GM12878 (cell line): Measurements from ENCODE around the gene ITIH5. TPM values are rescaled to one million over a fixed set of nuclear protein-coding genes. Genes with fewer than 3 reads are reported as not detected.

Experiments
- ATAC-seq: fragments of 200-7000 bp; cut with Tn5 transposase; 3 replicates; pipeline ENCODE4 v1.9.1; 2020; ENCODE audit warnings: mild to moderate bottlenecking, moderate library complexity
- BruUV-seq: library from RNA; stranded (reverse); fragments of 400-500 nt; replicated peaks from 2 replicates; lab custom pipeline; 2021; lab: Mats Ljungman, UMichigan
- CTCF ChIA-PET: fragments of 300-600 bp; sonication (Branson Sonifier 250); formaldehyde crosslinking; extraction: SDS; loops from one replicate; lab custom pipeline; 2021; ENCODE audit warnings: inconsistent platforms; lab: Yijun Ruan, JAX
- POLR2A ChIA-PET: fragments of 350-600 bp; formaldehyde crosslinking; extraction: SDS; loops from one replicate; lab custom pipeline; 2021; ENCODE audit warnings: inconsistent platforms; lab: Charles Lee
- RAD21 ChIA-PET: fragments of 300-600 bp; sonication (Branson Sonifier 250); formaldehyde crosslinking; loops from one replicate; lab custom pipeline; 2023; ENCODE audit warnings: antibody characterized with exemption; ENCODE audit not compliant: unreplicated experiment; lab: Charles Lee
- SMC1A ChIA-PET: fragments of 300-600 bp; sonication (Branson Sonifier 250); formaldehyde crosslinking; loops from one replicate; lab custom pipeline; 2023; ENCODE audit not compliant: unreplicated experiment, uncharacterized antibody; lab: Charles Lee
- DNase-seq: peaks from one replicate; pipeline ENCODE4 v3.0.0-alpha.2; 2011; ENCODE audit warnings: low read depth, low spot score
- FAIRE-seq: peaks from 3 replicates; lab custom pipeline; 2011; peaks lifted over from hg19 to GRCh38; lab: Jason Lieb, UNC
- H2AFZ ChIP-seq: 2 replicates; pipeline ENCODE4 v1.6.0; 2011; ENCODE audit warnings: low read depth, low read length, control low read depth; ENCODE audit not compliant: control insufficient read depth
- H3K27ac ChIP-seq: 2 replicates; pipeline ENCODE4 v1.5.1; 2011; ENCODE audit warnings: control low read depth; ENCODE audit not compliant: control insufficient read depth, insufficient read depth
- H3K27me3 ChIP-seq, 2 experiments: replicated peaks in 1 of 2; 2 replicates each; pipeline versions ENCODE4 v1.6.0 to v1.6.1; 2011; ENCODE audit warnings: low read length in 1 of 2; ENCODE audit not compliant: control insufficient read depth in 2 of 2, insufficient read depth in 2 of 2
- H3K36me3 ChIP-seq, 2 experiments: 2 replicates each; pipeline ENCODE4 v1.5.1; 2011; ENCODE audit warnings: low read length in 1 of 2; ENCODE audit not compliant: control insufficient read depth in 2 of 2, insufficient read depth in 2 of 2
- H3K4me1 ChIP-seq: 2 replicates; pipeline ENCODE4 v1.6.1; 2011; ENCODE audit warnings: mild to moderate bottlenecking, low read length, moderate library complexity, mixed read lengths; ENCODE audit not compliant: control insufficient read depth, insufficient read depth
- H3K4me2 ChIP-seq: 2 replicates; pipeline ENCODE4 v1.6.0; 2011; ENCODE audit warnings: control low read depth; ENCODE audit not compliant: control insufficient read depth, insufficient read depth
- H3K4me3 ChIP-seq: fragments of 200-600 bp; sonication (generic); 2 replicates; pipeline ENCODE4 v1.5.1; 2016
- H3K79me2 ChIP-seq: 2 replicates; pipeline ENCODE4 v1.6.0; 2011; ENCODE audit warnings: low read length; ENCODE audit not compliant: control insufficient read depth, insufficient read depth
- H3K9ac ChIP-seq: 2 replicates; pipeline ENCODE4 v1.8.0; 2011; ENCODE audit warnings: low read length, control low read depth, mixed read lengths; ENCODE audit not compliant: control insufficient read depth, insufficient read depth
- H3K9me3 ChIP-seq: replicated peaks from 3 replicates; pipeline ENCODE4 v1.5.1; 2011; ENCODE audit warnings: mild to moderate bottlenecking, low read length; ENCODE audit not compliant: control insufficient read depth, insufficient read depth
- H4K20me1 ChIP-seq: 2 replicates; pipeline ENCODE4 v1.6.0; 2011; ENCODE audit not compliant: control insufficient read depth, insufficient read depth
- BMI1 ChIP-seq: fragments of 450-650 bp; IDR thresholded peaks from 2 replicates; pipeline ENCODE4 v1.6.1; 2016; ENCODE audit warnings: mild to moderate bottlenecking, moderate library complexity, borderline replicate concordance
- CEBPB ChIP-seq, 2 experiments: fragments of 150-350 bp in 1 of 2; IDR thresholded peaks; 2 replicates each; pipeline ENCODE4 v1.6.1; 2012 to 2014; ENCODE audit warnings: low read depth in 2 of 2, low read length in 2 of 2, borderline replicate concordance in 1 of 2, inconsistent platforms in 1 of 2
- ESRRA ChIP-seq: IDR thresholded peaks from 2 replicates; pipeline ENCODE4 v1.6.1; 2012; ENCODE audit warnings: mild to moderate bottlenecking, low read length, improper control_type of control experiment
- MTA3 ChIP-seq: IDR thresholded peaks from 2 replicates; pipeline ENCODE4 v1.6.1; 2012; ENCODE audit warnings: low read length, inconsistent platforms, borderline replicate concordance
- NFYB ChIP-seq: IDR thresholded peaks from 2 replicates; pipeline ENCODE4 v1.6.1; 2011; ENCODE audit warnings: low read depth, mild to moderate bottlenecking, low read length, improper control_type of control experiment, moderate library complexity; ENCODE audit not compliant: insufficient read depth
- PAX5 ChIP-seq: IDR thresholded peaks from 2 replicates; pipeline ENCODE4 v1.6.1; 2011; ENCODE audit warnings: low read depth, low read length, borderline replicate concordance
- POLR2A ChIP-seq: IDR thresholded peaks from 2 replicates; pipeline ENCODE4 v1.6.1; 2011; ENCODE audit warnings: low read depth, mild to moderate bottlenecking, low read length
- PRDM15 ChIP-seq: fragments of 450-650 bp; formaldehyde crosslinking; IDR thresholded peaks from 2 replicates; pipeline ENCODE4 v1.4.0; 2020; ENCODE audit warnings: mild to moderate bottlenecking, moderate library complexity
- SIN3A ChIP-seq: IDR thresholded peaks from 2 replicates; pipeline ENCODE4 v1.6.1; 2012; ENCODE audit warnings: low read depth, low read length, improper control_type of control experiment
- TBL1XR1 ChIP-seq: IDR thresholded peaks from 2 replicates; pipeline ENCODE4 v1.6.1; 2012; ENCODE audit warnings: low read depth, low read length, improper control_type of control experiment
- ZNF274 ChIP-seq: IDR thresholded peaks from one replicate; pipeline ENCODE4 v1.8.0; 2011; ENCODE audit not compliant: insufficient read length, insufficient read depth
- ZNF592 ChIP-seq: fragments of 450-650 bp; IDR thresholded peaks from 2 replicates; pipeline ENCODE4 v1.6.1; 2017; ENCODE audit warnings: mild to moderate bottlenecking, moderate library complexity
- ZNF687 ChIP-seq: fragments of 450-650 bp; IDR thresholded peaks from 2 replicates; pipeline ENCODE4 v1.6.1; 2017; ENCODE audit warnings: mild to moderate bottlenecking, moderate library complexity
- WGBS: methylation state at CpG from one replicate; pipeline ENCODE4 v1.1.6; 2016; ENCODE audit warnings: low lambda C conversion rate; ENCODE audit not compliant: insufficient replicate concordance, insufficient coverage; ENCODE audit errors: missing lambda C conversion rate; 5-methylcytosine and 5-hydroxymethylcytosine counted together
- in situ Hi-C: fragments of 300-500 bp; cut with MboI; formaldehyde crosslinking; loops from 9 replicates; pipeline ENCODE4 v1.14.3; 2018; ENCODE audit warnings: mixed read lengths
- intact Hi-C: fragments of 100-400 bp; cut with micrococcal nuclease; formaldehyde crosslinking; loops from one replicate; pipeline ENCODE4 v1.14.2; 2022; ENCODE audit not compliant: unreplicated experiment
- polyA plus RNA-seq, 11 experiments: library from polyadenylated mRNA; depleted of rRNA in 4 of 11; unstranded in 6 of 11; stranded (reverse) in 5 of 11; fragments of >200 nt; fragmentation: Nextera tagmentation in 4 of 11; fragmentation: Illumina TruSeq in 1 of 11; extraction: Ambion mirVana in 4 of 11; extraction: Trizol in 1 of 11; gene quantifications; 1 replicate in 1 of 11; 2 replicates in 10 of 11; pipeline versions ENCODE4 v1.2.1 to v1.2.3, GENCODE V29; 2011 to 2016; ENCODE audit warnings: inconsistent platforms in 2 of 11, missing spikeins in 2 of 11, low read depth in 1 of 11
- total RNA-seq, 4 experiments: library from RNA; depleted of rRNA in 3 of 4; stranded (reverse); fragments of >200 nt in 3 of 4; fragmentation: Illumina TruSeq in 1 of 4; extraction: Trizol in 1 of 4; gene quantifications; 2 replicates each; pipeline versions ENCODE4 v1.2.1 to v1.2.3, GENCODE V29; 2013 to 2021

The ITIH5 gene
- total and polyA plus RNA-seq, 10 of the 15 experiments (the other 5 are each of a cell fraction or from before 2014, with no cell fraction given), result 0.14 to 0.43 (median 0.21) TPM; not detected in 7

GRCh38 chr10:7561985-7562384 is 104.8 kb downstream of the ITIH5 start:
- no peak for DNase-seq
- no peak overlapping the region for H3K9ac ChIP-seq
- ChIA-PET SMC1A (interaction anchor here (1.6 kb wide), 1 partner anchor 11 kb away, joined by 6 read pairs; no protein-coding TSS in a partner anchor), POLR2A (no interaction called here), RAD21 (interaction anchor here (0.6 kb wide), 1 partner anchor 642 kb away, joined by 3 read pairs; no protein-coding TSS in a partner anchor), CTCF (no interaction called here)
- no peak for ATAC-seq
- FAIRE-seq, result no peak
- no peaks in the 10 kb centered on the region for H3K4me1 ChIP-seq
- no peaks in the 10 kb centered on the region for H3K36me3 ChIP-seq
- H3K27ac ChIP-seq, result no peak overlapping the region
- in situ Hi-C loops, result no loop called here
- intact Hi-C loops, result no loop called here
- BruUV-seq, result no TSS peak
- no peaks in the 10 kb centered on the region for H4K20me1 ChIP-seq
- H3K9me3 ChIP-seq, result no peaks in the 10 kb centered on the region
- no peaks in the 10 kb centered on the region for H3K79me2 ChIP-seq
- H2AFZ ChIP-seq, result no peak overlapping the region
- no peaks in the 10 kb centered on the region for H3K27me3 ChIP-seq
- WGBS, result 43% methylated on average over 6 of the region's 6 CpGs
- H3K4me3 ChIP-seq, result no peak overlapping the region
- no peak overlapping the region for H3K4me2 ChIP-seq
- no peak for TF ChIP-seq POLR2A
- TF ChIP-seq SIN3A, result no peak
- TF ChIP-seq ZNF592, result no peak
- TF ChIP-seq MTA3, result no peak
- no peak for TF ChIP-seq PRDM15 (CRISPR knock-in tag)
- TF ChIP-seq ZNF687, result no peak
- TF ChIP-seq BMI1, result no peak
- no peak for TF ChIP-seq ZNF274
- no peak for TF ChIP-seq PAX5
- TF ChIP-seq TBL1XR1, result no peak
- no peak for TF ChIP-seq ESRRA
- no peak for TF ChIP-seq NFYB
- TF ChIP-seq CEBPB (IDR thresholded peaks at IDR 0.05; ENCODE audit: borderline replicate concordance in 1 of 2, low read depth in 2 of 2, low read length in 2 of 2), result no peak
